Endothelial cell of umbilical vein (primary cell): Measurements from ENCODE around the gene CGNL1. TPM values are rescaled to one million over a fixed set of nuclear protein-coding genes. Genes with fewer than 3 reads are reported as not detected.

Source experiments
- BruUV-seq: library from RNA; stranded (reverse); fragments of 400-500 nt; replicated peaks from 2 replicates; lab custom pipeline; 2021; lab: Mats Ljungman, UMichigan
- CTCF ChIA-PET: fragments of 300-600, 350-600 bp; sonication (Branson Sonifier 250); formaldehyde crosslinking; loops from one replicate; lab custom pipeline; 2021; ENCODE audit warnings: antibody characterized with exemption, inconsistent platforms; lab: Charles Lee
- POLR2A ChIA-PET: fragments of 300-600, 350-600 bp; sonication (Branson Sonifier 250); formaldehyde crosslinking; loops from one replicate; lab custom pipeline; 2021; ENCODE audit warnings: antibody characterized with exemption, inconsistent platforms; lab: Charles Lee
- DNase-seq: peaks from one replicate; pipeline ENCODE4 v3.0.0-alpha.2; 2011; ENCODE audit warnings: low read depth, low spot score
- FAIRE-seq: peaks from 2 replicates; lab custom pipeline; 2011; peaks lifted over from hg19 to GRCh38; lab: Jason Lieb, UNC
- H2AFZ ChIP-seq: 2 replicates; pipeline ENCODE4 v1.6.0; 2012; ENCODE audit warnings: low read depth, low read length, control low read depth, inconsistent platforms
- H3K27ac ChIP-seq: 2 replicates; pipeline ENCODE4 v1.5.1; 2011; ENCODE audit warnings: low read depth, mild to moderate bottlenecking, control low read depth, low read length, moderate library complexity; ENCODE audit not compliant: insufficient read depth
- H3K27me3 ChIP-seq, 2 experiments: 2 replicates each; pipeline versions ENCODE4 v1.6.0 to v1.6.1; 2011; ENCODE audit warnings: low read length in 2 of 2, mixed read lengths in 1 of 2; ENCODE audit not compliant: control insufficient read depth in 2 of 2, insufficient read depth in 2 of 2
- H3K36me3 ChIP-seq, 2 experiments: 2 replicates in 1 of 2; 3 replicates in 1 of 2; pipeline ENCODE4 v1.5.1; 2011; ENCODE audit warnings: low read length in 2 of 2, mild to moderate bottlenecking in 1 of 2, moderate library complexity in 1 of 2; ENCODE audit not compliant: control insufficient read depth in 2 of 2, insufficient read depth in 2 of 2; ENCODE audit errors: extremely low read depth in 1 of 2
- H3K4me1 ChIP-seq: 3 replicates; pipeline ENCODE4 v1.5.1; 2011; ENCODE audit warnings: mild to moderate bottlenecking, low read length; ENCODE audit not compliant: control insufficient read depth, insufficient read depth; ENCODE audit errors: extremely low read depth
- H3K4me2 ChIP-seq: 2 replicates; pipeline ENCODE4 v1.6.1; 2011; ENCODE audit warnings: low read length, control low read depth, mixed read lengths; ENCODE audit not compliant: insufficient read depth
- H3K4me3 ChIP-seq, 3 experiments: fragments of 200-600 bp in 1 of 3; sonication (generic), shearing (Covaris generic) in 1 of 3; replicated peaks in 1 of 3; 2 replicates each; pipeline ENCODE4 v1.5.1; 2011 to 2016; ENCODE audit warnings: control low read depth in 3 of 3, low read length in 3 of 3, mild to moderate bottlenecking in 2 of 3, inconsistent platforms in 1 of 3, low read depth in 1 of 3, moderate library complexity in 1 of 3; ENCODE audit not compliant: insufficient read depth in 1 of 3
- H3K79me2 ChIP-seq: 2 replicates; pipeline ENCODE4 v1.6.0; 2012; ENCODE audit warnings: low read length, inconsistent platforms; ENCODE audit not compliant: control insufficient read depth, insufficient read depth
- H3K9ac ChIP-seq: replicated peaks from 2 replicates; pipeline ENCODE3; 2011; ENCODE audit warnings: low read length, control low read depth; ENCODE audit not compliant: insufficient read depth; ENCODE audit errors: extremely low read depth
- H3K9me1 ChIP-seq: replicated peaks from 3 replicates; pipeline ENCODE4 v1.6.0; 2011; ENCODE audit warnings: mild to moderate bottlenecking, low read length; ENCODE audit not compliant: control insufficient read depth, insufficient read depth; ENCODE audit errors: extremely low read depth
- H3K9me3 ChIP-seq: replicated peaks from 2 replicates; pipeline ENCODE4 v1.5.1; 2012; ENCODE audit warnings: low read length, inconsistent platforms; ENCODE audit not compliant: control insufficient read depth, insufficient read depth
- H4K20me1 ChIP-seq: replicated peaks from 2 replicates; pipeline ENCODE3; 2011; ENCODE audit warnings: mild to moderate bottlenecking, low read length; ENCODE audit not compliant: control insufficient read depth, insufficient read depth; ENCODE audit errors: extremely low read depth
- JUN ChIP-seq: IDR thresholded peaks from 2 replicates; pipeline ENCODE4 v1.6.1; 2011; ENCODE audit warnings: borderline replicate concordance, low read depth; ENCODE audit not compliant: insufficient read length, insufficient read depth
- dilution Hi-C: fragments of 300-500 bp; cut with MboI; formaldehyde crosslinking; loops from one replicate; pipeline ENCODE4 v1.15.0; 2019; ENCODE audit warnings: low sequenced_read_pairs; ENCODE audit not compliant: extremely low pct_ligation_motif_present
- intact Hi-C: fragments of 100-400 bp; cut with micrococcal nuclease; formaldehyde crosslinking; loops from one replicate; pipeline ENCODE4 v1.10.0; 2022
- polyA plus RNA-seq, 4 experiments: library from polyadenylated mRNA; depleted of rRNA in 3 of 4; stranded (reverse) in 3 of 4; unstranded in 1 of 4; fragments of >200 nt; gene quantifications; 2 replicates each; pipeline versions ENCODE4 v1.2.1 to v1.2.3, GENCODE V29; 2011 to 2012; ENCODE audit warnings: missing spikeins in 1 of 4
- small RNA-seq: library from RNA; depleted of rRNA; stranded (forward); fragments of <200 nt; gene quantifications from one replicate; pipeline ENCODE3, GENCODE V24; 2012; ENCODE audit warnings: low replicate concordance, low read depth; ENCODE audit not compliant: insufficient read depth, insufficient read length
- total RNA-seq: library from RNA; stranded (reverse); gene quantifications from 2 replicates; pipeline ENCODE4 v1.2.3, GENCODE V29; 2021

CGNL1 gene
- total and polyA plus RNA-seq, 2 donors (not counting 3 experiments of a cell fraction or from before 2014, with no cell fraction given), result 6.9 to 27.1 TPM

- TF ChIP-seq JUN, result no peak
- Histone ChIP-seq H3K27me3 (no peaks in the 10 kb centered on the region), H3K79me2 (no peaks in the 10 kb centered on the region), H4K20me1 (no peaks in the 10 kb centered on the region), H3K9me3 (no peaks in the 10 kb centered on the region), H3K27ac (no peak overlapping the region), H3K36me3 (peaks cover 0 to 7% of the 10 kb centered on the region in 2 experiments), H3K4me2 (no peak overlapping the region), H3K9ac (no peak overlapping the region), H2AFZ (no peak overlapping the region), H3K9me1 (no peaks in the 10 kb centered on the region), H3K4me1 (no peaks in the 10 kb centered on the region), H3K4me3 (no peak overlapping the region)
- DNase-seq (no peak), FAIRE-seq (no peak)
- ChIA-PET CTCF (interaction anchor here (1.0 to 2.2 kb wide), 2 partner anchors 39 to 40 kb away, joined by 3 to 10 read pairs; no protein-coding TSS in a partner anchor), POLR2A (no interaction called here)
- no TSS peak for BruUV-seq
- dilution Hi-C loops (no loop called here), intact Hi-C loops (no loop called here)
Observed at GRCh38 chr15:57600197-57600596, 223.9 kb downstream of the CGNL1 start.

Small RNA genes lying within 50 kb of the gene (small RNA-seq; reads per million reads assigned to genes)
- not detected for gene RNU6-844P

Other genes starting within 250 kb of the CGNL1 start
- gene MYZAP, start 215.4 kb downstream of the CGNL1 start, total RNA-seq, result 6.1 and 8.1 TPM in 2 replicates
- 5.2 and 6.3 TPM in 2 replicates for gene MYZAP, start 215.4 kb downstream of the CGNL1 start, polyA plus RNA-seq